GM12878 (cell line): Measurements from ENCODE around the gene RNF130. TPM values are rescaled to one million over a fixed set of nuclear protein-coding genes. Genes with fewer than 3 reads are reported as not detected.

ENCODE experiments used
- ATAC-seq: fragments of 200-7000 bp; cut with Tn5 transposase; 3 replicates; pipeline ENCODE4 v1.9.1; 2020; ENCODE audit warnings: mild to moderate bottlenecking, moderate library complexity
- BruUV-seq: library from RNA; stranded (reverse); fragments of 400-500 nt; replicated peaks from 2 replicates; lab custom pipeline; 2021; lab: Mats Ljungman, UMichigan
- CTCF ChIA-PET: fragments of 300-600 bp; sonication (Branson Sonifier 250); formaldehyde crosslinking; extraction: SDS; loops from one replicate; lab custom pipeline; 2021; ENCODE audit warnings: inconsistent platforms; lab: Yijun Ruan, JAX
- POLR2A ChIA-PET: fragments of 350-600 bp; formaldehyde crosslinking; extraction: SDS; loops from one replicate; lab custom pipeline; 2021; ENCODE audit warnings: inconsistent platforms; lab: Charles Lee
- RAD21 ChIA-PET: fragments of 300-600 bp; sonication (Branson Sonifier 250); formaldehyde crosslinking; loops from one replicate; lab custom pipeline; 2023; ENCODE audit warnings: antibody characterized with exemption; ENCODE audit not compliant: unreplicated experiment; lab: Charles Lee
- SMC1A ChIA-PET: fragments of 300-600 bp; sonication (Branson Sonifier 250); formaldehyde crosslinking; loops from one replicate; lab custom pipeline; 2023; ENCODE audit not compliant: unreplicated experiment, uncharacterized antibody; lab: Charles Lee
- DNase-seq: peaks from one replicate; pipeline ENCODE4 v3.0.0-alpha.2; 2011; ENCODE audit warnings: low read depth, low spot score
- FAIRE-seq: peaks from 3 replicates; lab custom pipeline; 2011; peaks lifted over from hg19 to GRCh38; lab: Jason Lieb, UNC
- H2AFZ ChIP-seq: 2 replicates; pipeline ENCODE4 v1.6.0; 2011; ENCODE audit warnings: low read depth, low read length, control low read depth; ENCODE audit not compliant: control insufficient read depth
- H3K27ac ChIP-seq: 2 replicates; pipeline ENCODE4 v1.5.1; 2011; ENCODE audit warnings: control low read depth; ENCODE audit not compliant: control insufficient read depth, insufficient read depth
- H3K27me3 ChIP-seq, 2 experiments: replicated peaks in 1 of 2; 2 replicates each; pipeline versions ENCODE4 v1.6.0 to v1.6.1; 2011; ENCODE audit warnings: low read length in 1 of 2; ENCODE audit not compliant: control insufficient read depth in 2 of 2, insufficient read depth in 2 of 2
- H3K36me3 ChIP-seq, 2 experiments: 2 replicates each; pipeline ENCODE4 v1.5.1; 2011; ENCODE audit warnings: low read length in 1 of 2; ENCODE audit not compliant: control insufficient read depth in 2 of 2, insufficient read depth in 2 of 2
- H3K4me1 ChIP-seq: 2 replicates; pipeline ENCODE4 v1.6.1; 2011; ENCODE audit warnings: mild to moderate bottlenecking, low read length, moderate library complexity, mixed read lengths; ENCODE audit not compliant: control insufficient read depth, insufficient read depth
- H3K4me2 ChIP-seq: 2 replicates; pipeline ENCODE4 v1.6.0; 2011; ENCODE audit warnings: control low read depth; ENCODE audit not compliant: control insufficient read depth, insufficient read depth
- H3K4me3 ChIP-seq: fragments of 200-600 bp; sonication (generic); 2 replicates; pipeline ENCODE4 v1.5.1; 2016
- H3K79me2 ChIP-seq: 2 replicates; pipeline ENCODE4 v1.6.0; 2011; ENCODE audit warnings: low read length; ENCODE audit not compliant: control insufficient read depth, insufficient read depth
- H3K9ac ChIP-seq: 2 replicates; pipeline ENCODE4 v1.8.0; 2011; ENCODE audit warnings: low read length, control low read depth, mixed read lengths; ENCODE audit not compliant: control insufficient read depth, insufficient read depth
- H3K9me3 ChIP-seq: replicated peaks from 3 replicates; pipeline ENCODE4 v1.5.1; 2011; ENCODE audit warnings: mild to moderate bottlenecking, low read length; ENCODE audit not compliant: control insufficient read depth, insufficient read depth
- H4K20me1 ChIP-seq: 2 replicates; pipeline ENCODE4 v1.6.0; 2011; ENCODE audit not compliant: control insufficient read depth, insufficient read depth
- EED ChIP-seq: sonication (generic); IDR thresholded peaks from 2 replicates; pipeline ENCODE4 v1.6.1; 2016; ENCODE audit warnings: antibody characterized with exemption, low read depth
- ESRRA ChIP-seq: IDR thresholded peaks from 2 replicates; pipeline ENCODE4 v1.6.1; 2012; ENCODE audit warnings: mild to moderate bottlenecking, low read length, improper control_type of control experiment
- MXI1 ChIP-seq: fragments of 150-350 bp; IDR thresholded peaks from 2 replicates; pipeline ENCODE4 v1.6.1; 2011; ENCODE audit warnings: low read depth, mild to moderate bottlenecking, inconsistent platforms, low read length, improper control_type of control experiment
- PBX3 ChIP-seq: IDR thresholded peaks from 2 replicates; pipeline ENCODE4 v1.6.1; 2011; ENCODE audit warnings: mild to moderate bottlenecking, low read depth, low read length, moderate library complexity; ENCODE audit not compliant: insufficient replicate concordance
- TBL1XR1 ChIP-seq: IDR thresholded peaks from 2 replicates; pipeline ENCODE4 v1.6.1; 2012; ENCODE audit warnings: low read depth, low read length, improper control_type of control experiment
- TCF7 ChIP-seq: IDR thresholded peaks from 2 replicates; pipeline ENCODE4 v1.6.1; 2014; ENCODE audit warnings: antibody characterized with exemption, borderline replicate concordance
- ZNF384 ChIP-seq: IDR thresholded peaks from 2 replicates; pipeline ENCODE4 v1.6.1; 2012; ENCODE audit warnings: low read depth, mild to moderate bottlenecking, low read length, improper control_type of control experiment, borderline replicate concordance
- WGBS: methylation state at CpG from one replicate; pipeline ENCODE4 v1.1.6; 2016; ENCODE audit warnings: low lambda C conversion rate; ENCODE audit not compliant: insufficient replicate concordance, insufficient coverage; ENCODE audit errors: missing lambda C conversion rate; 5-methylcytosine and 5-hydroxymethylcytosine counted together
- in situ Hi-C: fragments of 300-500 bp; cut with MboI; formaldehyde crosslinking; loops from 9 replicates; pipeline ENCODE4 v1.14.3; 2018; ENCODE audit warnings: mixed read lengths
- intact Hi-C: fragments of 100-400 bp; cut with micrococcal nuclease; formaldehyde crosslinking; loops from one replicate; pipeline ENCODE4 v1.14.2; 2022; ENCODE audit not compliant: unreplicated experiment
- polyA plus RNA-seq, 11 experiments: library from polyadenylated mRNA; depleted of rRNA in 4 of 11; unstranded in 6 of 11; stranded (reverse) in 5 of 11; fragments of >200 nt; fragmentation: Nextera tagmentation in 4 of 11; fragmentation: Illumina TruSeq in 1 of 11; extraction: Ambion mirVana in 4 of 11; extraction: Trizol in 1 of 11; gene quantifications; 1 replicate in 1 of 11; 2 replicates in 10 of 11; pipeline versions ENCODE4 v1.2.1 to v1.2.3, GENCODE V29; 2011 to 2016; ENCODE audit warnings: inconsistent platforms in 2 of 11, missing spikeins in 2 of 11, low read depth in 1 of 11
- total RNA-seq, 4 experiments: library from RNA; depleted of rRNA in 3 of 4; stranded (reverse); fragments of >200 nt in 3 of 4; fragmentation: Illumina TruSeq in 1 of 4; extraction: Trizol in 1 of 4; gene quantifications; 2 replicates each; pipeline versions ENCODE4 v1.2.1 to v1.2.3, GENCODE V29; 2013 to 2021

Gene RNF130
- total and polyA plus RNA-seq, 10 of the 15 experiments (the other 5 are each of a cell fraction or from before 2014, with no cell fraction given), result 0.04 to 0.36 (median 0.11) TPM; not detected in 1

GRCh38 chr5:180054226-180054625 is 17.3 kb downstream of the RNF130 start:
- BruUV-seq, result no TSS peak
- no peaks in the 10 kb centered on the region for H3K79me2 ChIP-seq
- in situ Hi-C loops (no loop called here), intact Hi-C loops (no loop called here)
- ChIA-PET CTCF (no interaction called here), POLR2A (no interaction called here), SMC1A (no interaction called here), RAD21 (no interaction called here)
- H4K20me1 ChIP-seq, result no peaks in the 10 kb centered on the region
- no peaks in the 10 kb centered on the region for H3K4me1 ChIP-seq
- no peak overlapping the region for H3K4me3 ChIP-seq
- no peaks in the 10 kb centered on the region for H3K36me3 ChIP-seq
- DNase-seq, result no peak
- no peak overlapping the region for H3K27ac ChIP-seq
- WGBS, result 46% methylated on average over 6 of the region's 6 CpGs
- H3K9ac ChIP-seq, result no peak overlapping the region
- H3K9me3 ChIP-seq, result no peaks in the 10 kb centered on the region
- no peak overlapping the region for H3K4me2 ChIP-seq
- TF ChIP-seq ZNF384 (no peak), TBL1XR1 (no peak), EED (no peak), MXI1 (no peak), TCF7 (no peak), ESRRA (no peak), PBX3 (no peak)
- FAIRE-seq, result no peak
- no peak overlapping the region for H2AFZ ChIP-seq
- ATAC-seq, result no peak
- no peaks in the 10 kb centered on the region for H3K27me3 ChIP-seq
